Astrocyte of the cerebellum (primary cell): Measurements from ENCODE around the gene METTL25.

ENCODE experiments used
- DNase-seq: peaks from one replicate; pipeline ENCODE4 v3.0.0-alpha.2; 2011; ENCODE audit warnings: low read depth
- H3K4me3 ChIP-seq: 2 replicates; pipeline ENCODE4 v1.5.1; 2011; ENCODE audit warnings: mild to moderate bottlenecking, low read depth, low read length, moderate library complexity
- in situ Hi-C: cut with HindIII; loops from 2 replicates; pipeline ENCODE4 v1.10.0; 2017; ENCODE audit warnings: low sequenced_read_pairs
- TF ChIP-seq, protein P1 (sequence below): IDR thresholded peaks from 2 replicates; pipeline ENCODE4 v1.5.1; 2012; ENCODE audit warnings: low read length, low read depth, moderate library complexity, mild to moderate bottlenecking; ENCODE audit errors: missing control alignments

Gene METTL25

DNA sequence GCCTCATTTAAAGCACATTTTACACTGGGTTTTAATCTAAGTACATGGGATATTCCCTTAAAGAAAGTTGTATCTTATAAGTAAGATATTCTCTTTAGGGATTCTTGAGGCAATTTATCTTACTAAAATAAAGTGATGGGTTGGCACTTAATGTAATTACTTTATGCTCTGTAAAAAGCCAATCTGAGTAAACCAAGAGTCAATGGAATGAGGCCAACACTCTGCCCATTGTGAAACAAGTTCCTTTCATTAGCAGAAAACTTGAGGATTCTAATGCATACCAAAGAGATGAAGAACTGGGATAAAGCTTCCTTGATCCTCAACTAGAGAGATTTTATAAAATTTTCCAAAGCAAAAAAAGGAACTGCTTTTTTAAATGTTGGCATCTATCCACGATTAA, 121.2 kb downstream of the METTL25 start:
- in situ Hi-C loops: no loop called here
- H3K4me3 ChIP-seq: no peak overlapping the region
- TF ChIP-seq, protein P1, sequence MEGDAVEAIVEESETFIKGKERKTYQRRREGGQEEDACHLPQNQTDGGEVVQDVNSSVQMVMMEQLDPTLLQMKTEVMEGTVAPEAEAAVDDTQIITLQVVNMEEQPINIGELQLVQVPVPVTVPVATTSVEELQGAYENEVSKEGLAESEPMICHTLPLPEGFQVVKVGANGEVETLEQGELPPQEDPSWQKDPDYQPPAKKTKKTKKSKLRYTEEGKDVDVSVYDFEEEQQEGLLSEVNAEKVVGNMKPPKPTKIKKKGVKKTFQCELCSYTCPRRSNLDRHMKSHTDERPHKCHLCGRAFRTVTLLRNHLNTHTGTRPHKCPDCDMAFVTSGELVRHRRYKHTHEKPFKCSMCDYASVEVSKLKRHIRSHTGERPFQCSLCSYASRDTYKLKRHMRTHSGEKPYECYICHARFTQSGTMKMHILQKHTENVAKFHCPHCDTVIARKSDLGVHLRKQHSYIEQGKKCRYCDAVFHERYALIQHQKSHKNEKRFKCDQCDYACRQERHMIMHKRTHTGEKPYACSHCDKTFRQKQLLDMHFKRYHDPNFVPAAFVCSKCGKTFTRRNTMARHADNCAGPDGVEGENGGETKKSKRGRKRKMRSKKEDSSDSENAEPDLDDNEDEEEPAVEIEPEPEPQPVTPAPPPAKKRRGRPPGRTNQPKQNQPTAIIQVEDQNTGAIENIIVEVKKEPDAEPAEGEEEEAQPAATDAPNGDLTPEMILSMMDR: no peak
- peak; percentile 40 for DNase-seq

- TF ChIP-seq, protein P1: no peak
- no peak overlapping the region for H3K4me3 ChIP-seq
- DNase-seq: no peak
- in situ Hi-C loops: no loop called here
Measured at GRCh38 chr12:82480606-82481005, 122.3 kb downstream of the METTL25 start.

- TF ChIP-seq, protein P1: no peak
- no peak overlapping the region for H3K4me3 ChIP-seq
- in situ Hi-C loops: no loop called here
- DNase-seq: no peak
Measured at GRCh38 chr12:82481954-82482353, 123.6 kb downstream of the METTL25 start.

GRCh38 chr12:82486524-82487235, 128.4 kb downstream of the METTL25 start:
- TF ChIP-seq, protein P1: no peak
- peak; percentile 55 for DNase-seq
- H3K4me3 ChIP-seq: no peak overlapping the region
- in situ Hi-C loops: no loop called here

GRCh38 chr12:82504409-82504808, 146.1 kb downstream of the METTL25 start:
- in situ Hi-C loops: no loop called here
- no peak overlapping the region for H3K4me3 ChIP-seq
- no peak for DNase-seq
- TF ChIP-seq, protein P1: no peak

DNA sequence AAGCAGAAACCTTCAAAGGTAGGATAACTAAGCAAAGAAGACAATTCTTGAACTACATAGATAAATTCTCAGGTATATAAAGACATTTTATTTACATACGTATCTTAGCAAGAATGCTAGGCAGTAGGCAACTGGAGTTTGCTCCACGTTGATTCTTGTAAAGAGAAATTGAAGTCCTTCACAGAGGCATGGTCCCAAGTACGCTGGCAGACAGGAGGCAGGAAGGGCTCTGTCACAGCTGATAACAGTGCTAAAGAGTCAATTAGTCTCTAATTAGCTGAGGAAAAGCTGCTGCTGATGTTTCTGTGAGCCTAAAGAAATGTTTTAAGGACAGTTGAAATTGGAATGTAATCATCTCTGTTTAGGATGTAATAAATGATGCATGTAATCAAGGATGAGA, 146.8 kb downstream of the METTL25 start:
- TF ChIP-seq, protein P1: no peak
- DNase-seq: no peak
- in situ Hi-C loops: no loop called here
- no peak overlapping the region for H3K4me3 ChIP-seq
